ENCODE data around the gene E2F6.

DNA sequence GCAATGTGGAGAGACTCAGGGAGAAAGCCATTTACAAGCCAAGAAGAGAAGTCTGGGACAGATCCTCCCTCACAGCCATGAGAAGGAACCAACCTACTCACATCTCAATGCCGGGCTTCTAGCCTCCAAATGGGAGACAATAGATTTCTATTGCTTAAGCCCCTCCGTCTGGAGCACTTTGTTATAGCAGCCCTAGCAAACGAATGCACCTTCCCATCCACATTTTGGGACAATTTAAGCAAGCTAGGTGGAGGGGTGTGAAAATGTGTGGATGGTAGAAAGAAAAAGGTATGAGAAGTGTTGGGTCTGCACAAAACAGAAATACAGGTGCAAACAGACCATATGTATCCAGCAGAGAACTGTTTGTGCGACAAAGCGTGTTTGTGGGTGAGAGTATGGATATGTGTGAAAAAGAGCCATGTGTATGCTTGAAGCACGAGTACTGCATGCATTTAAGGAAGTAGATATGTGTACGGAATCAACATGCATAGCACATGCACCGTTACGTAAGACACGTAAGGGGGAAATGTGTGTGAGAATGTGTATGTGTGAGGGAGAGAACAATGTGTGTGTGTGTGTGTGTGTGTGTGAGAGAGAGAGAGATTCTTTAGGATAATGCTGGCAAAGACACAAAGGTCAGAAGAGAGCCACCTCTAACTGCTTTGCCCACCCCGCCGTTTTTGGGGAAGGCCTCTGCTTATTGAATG, 13.1 kb upstream of the E2F6 start:
- no peak for TF ChIP-seq POLR2A (IDR thresholded peaks at IDR 0.05; ENCODE audit: insufficient read depth in 1 of 2, low read depth in 2 of 2, low read length in 2 of 2)
- TF ChIP-seq CEBPB (IDR thresholded peaks at IDR 0.05; ENCODE audit: borderline replicate concordance, low read depth, low read length), result peak; percentile 59; the same call in 1 of the 2 replicates
- TF ChIP-seq PCBP2 (optimal IDR thresholded peaks at IDR 0.05; ENCODE audit: low read depth, low read length, poor library complexity, severe bottlenecking), result no peak
- TF ChIP-seq ZFP36 (IDR thresholded peaks at IDR 0.05; ENCODE audit: borderline replicate concordance, low read depth, low read length, partially characterized antibody), result no peak
- TF ChIP-seq ZNF326 (CRISPR knock-in tag; IDR thresholded peaks at IDR 0.05; ENCODE audit: borderline replicate concordance), result no peak
- TF ChIP-seq TARDBP (CRISPR knock-in tag; IDR thresholded peaks at IDR 0.05), result 0 out of 2 replicates have a peak, but pooled peaks have one; percentile 22

Measured in HepG2 (cell line).